HG03135 (cell line): ENCODE results near the gene BUB3.

Experiments
- ATAC-seq: cut with Tn5 transposase; IDR thresholded peaks from one replicate; pipeline ENCODE4 v1.9.1; 2021; ENCODE audit warnings: mild to moderate bottlenecking, moderate library complexity; ENCODE audit not compliant: unreplicated experiment

Gene BUB3

GRCh38 chr10:123202506-123202905 is 48.3 kb downstream of the BUB3 start:
- no peak for ATAC-seq

GRCh38 chr10:123203393-123204126 is 49.4 kb downstream of the BUB3 start:
- no peak for ATAC-seq

GRCh38 chr10:123204127-123204461 is 49.9 kb downstream of the BUB3 start:
- no peak for ATAC-seq

- no peak for ATAC-seq
Measured at GRCh38 chr10:123205041-123205440, 50.8 kb downstream of the BUB3 start.

GRCh38 chr10:123212063-123212462 is 57.9 kb downstream of the BUB3 start:
- no peak for ATAC-seq

GRCh38 chr10:123212640-123213039 is 58.4 kb downstream of the BUB3 start:
- no peak for ATAC-seq

GRCh38 chr10:123213192-123213591 is 59.0 kb downstream of the BUB3 start:
- no peak for ATAC-seq
